GM12878 (cell line): ENCODE data around the gene PARD6A. TPM values are rescaled to one million over a fixed set of nuclear protein-coding genes. Genes with fewer than 3 reads are reported as not detected.

Experiments used
- CBFB ChIP-seq: IDR thresholded peaks from 2 replicates; pipeline ENCODE4 v1.6.1; 2016; ENCODE audit warnings: antibody characterized with exemption, low read depth
- CEBPB ChIP-seq, 2 experiments: fragments of 150-350 bp in 1 of 2; IDR thresholded peaks; 2 replicates each; pipeline ENCODE4 v1.6.1; 2012 to 2014; ENCODE audit warnings: low read depth in 2 of 2, low read length in 2 of 2, borderline replicate concordance in 1 of 2, inconsistent platforms in 1 of 2
- JUND ChIP-seq: IDR thresholded peaks from 2 replicates; pipeline ENCODE4 v1.6.1; 2012; ENCODE audit warnings: low read depth, mild to moderate bottlenecking, low read length, improper control_type of control experiment, moderate library complexity
- KDM1A ChIP-seq: fragments of 200-600 bp; sonication (generic); IDR thresholded peaks from 2 replicates; pipeline ENCODE4 v1.6.1; 2016; ENCODE audit warnings: borderline replicate concordance
- MLLT1 ChIP-seq: fragments of 450-650 bp; IDR thresholded peaks from 2 replicates; pipeline ENCODE4 v1.6.1; 2016; ENCODE audit warnings: mild to moderate bottlenecking
- NFYB ChIP-seq: IDR thresholded peaks from 2 replicates; pipeline ENCODE4 v1.6.1; 2011; ENCODE audit warnings: low read depth, mild to moderate bottlenecking, low read length, improper control_type of control experiment, moderate library complexity; ENCODE audit not compliant: insufficient read depth
- REST ChIP-seq: IDR thresholded peaks from 2 replicates; pipeline ENCODE4 v1.6.1; 2012; ENCODE audit warnings: mild to moderate bottlenecking, low read depth, low read length
- ZNF687 ChIP-seq: fragments of 450-650 bp; IDR thresholded peaks from 2 replicates; pipeline ENCODE4 v1.6.1; 2017; ENCODE audit warnings: mild to moderate bottlenecking, moderate library complexity
- polyA plus RNA-seq, 11 experiments: library from polyadenylated mRNA; depleted of rRNA in 4 of 11; unstranded in 6 of 11; stranded (reverse) in 5 of 11; fragments of >200 nt; fragmentation: Nextera tagmentation in 4 of 11; fragmentation: Illumina TruSeq in 1 of 11; extraction: Ambion mirVana in 4 of 11; extraction: Trizol in 1 of 11; gene quantifications; 1 replicate in 1 of 11; 2 replicates in 10 of 11; pipeline versions ENCODE4 v1.2.1 to v1.2.3, GENCODE V29; 2011 to 2016; ENCODE audit warnings: inconsistent platforms in 2 of 11, missing spikeins in 2 of 11, low read depth in 1 of 11
- total RNA-seq, 4 experiments: library from RNA; depleted of rRNA in 3 of 4; stranded (reverse); fragments of >200 nt in 3 of 4; fragmentation: Illumina TruSeq in 1 of 4; extraction: Trizol in 1 of 4; gene quantifications; 2 replicates each; pipeline versions ENCODE4 v1.2.1 to v1.2.3, GENCODE V29; 2013 to 2021

Gene PARD6A
- total and polyA plus RNA-seq, 10 of the 15 experiments (the other 5 are each of a cell fraction or from before 2014, with no cell fraction given): 0.42 to 10.1 (median 4.4) TPM

GRCh38 chr16:67660564-67661028 lies at the start of gene PARD6A (continued):
- peak; percentile 85 for TF ChIP-seq MLLT1
- TF ChIP-seq CBFB: no peak
- peak; percentile 54; the same call in 1 of the 2 replicates for TF ChIP-seq JUND
- TF ChIP-seq REST: no peak
- TF ChIP-seq KDM1A: no peak
- peak; percentile 72 for TF ChIP-seq NFYB
- TF ChIP-seq ZNF687: no peak
- TF ChIP-seq CEBPB (IDR thresholded peaks at IDR 0.05; ENCODE audit: borderline replicate concordance in 1 of 2, low read depth in 2 of 2, low read length in 2 of 2): peak in 1 of 2 experiments; percentile 86; a peak in 2 of 4 replicates
